Tibial nerve (tissue), 4 donors: ENCODE data around the gene CAND1. TPM values are rescaled to one million over a fixed set of nuclear protein-coding genes. Genes with fewer than 3 reads are reported as not detected.

Source experiments
- DNase-seq, 2 donors: peaks; one replicate each; pipeline ENCODE4 v3.0.0-alpha.2; 2019; ENCODE audit warnings: low spot score in 2 of 2
- H3K27ac ChIP-seq, 4 donors: fragments of 200-600 bp; sonication (generic) in 3 of 4; one replicate each; pipeline ENCODE4 v1.5.1; 2017 to 2019; ENCODE audit warnings: mild to moderate bottlenecking in 1 of 4
- H3K27me3 ChIP-seq, 2 donors: fragments of 200-600 bp; sonication (generic) in 1 of 2; one replicate each; pipeline versions ENCODE4 v1.5.1 to v1.6.0; 2017 to 2019
- H3K36me3 ChIP-seq, 3 donors: fragments of 200-600 bp; sonication (generic); one replicate each; pipeline ENCODE4 v1.5.1; 2018 to 2019
- H3K4me1 ChIP-seq, 4 donors: fragments of 200-600 bp; sonication (generic) in 3 of 4; one replicate each; pipeline ENCODE4 v1.5.1; 2017 to 2019
- H3K4me3 ChIP-seq, 4 donors: fragments of 200-600 bp; sonication (generic) in 3 of 4; one replicate each; pipeline ENCODE4 v1.5.1; 2017 to 2019; ENCODE audit warnings: mild to moderate bottlenecking in 1 of 4, moderate library complexity in 1 of 4
- H3K9me3 ChIP-seq, 4 donors: fragments of 200-600 bp; sonication (generic) in 3 of 4; one replicate each; pipeline ENCODE4 v1.5.1; 2017 to 2019
- CTCF ChIP-seq, 5 experiments: fragments of 200-600 bp in 3 of 5; fragments of 450-650 bp in 2 of 5; sonication (generic) in 3 of 5; IDR thresholded peaks; one replicate each; pipeline ENCODE4 v1.5.1; 2016 to 2019; ENCODE audit warnings: antibody characterized with exemption in 5 of 5, mild to moderate bottlenecking in 3 of 5, moderate library complexity in 2 of 5
- EP300 ChIP-seq, 2 donors: sonication (generic); formaldehyde crosslinking; IDR thresholded peaks; one replicate each; pipeline ENCODE4 v1.6.1; 2017; ENCODE audit warnings: antibody characterized with exemption in 2 of 2, mild to moderate bottlenecking in 1 of 2
- POLR2A ChIP-seq, 2 donors: fragments of 450-650 bp; IDR thresholded peaks; one replicate each; pipeline ENCODE4 v1.6.1; 2017; ENCODE audit warnings: antibody characterized with exemption in 2 of 2, mild to moderate bottlenecking in 2 of 2, moderate library complexity in 2 of 2
- WGBS, 2 donors: methylation state at CpG; one replicate each; pipeline ENCODE4 v1.1.5; 2018; 5-methylcytosine and 5-hydroxymethylcytosine counted together
- total RNA-seq, 4 donors: library from RNA; depleted of rRNA; stranded (reverse); fragments of >200 nt; gene quantifications; one replicate each; pipeline ENCODE4 v1.1.0, GENCODE V29; 2016

The CAND1 gene
- total RNA-seq, 4 donors from 2014 or later: 67.2 to 105 (median 72.9) TPM

GRCh38 chr12:67320614-67321295 is 51.6 kb downstream of the CAND1 start:
- Histone ChIP-seq H3K36me3 (peaks cover 0 to 54% (median 0%) of the 10 kb centered on the region in 3 donors), H3K9me3 (no peaks in the 10 kb centered on the region), H3K27ac (no peak overlapping the region), H3K27me3 (no peaks in the 10 kb centered on the region), H3K4me3 (no peak overlapping the region), H3K4me1 (no peaks in the 10 kb centered on the region)
- DNase-seq: no peak
- TF ChIP-seq POLR2A (IDR thresholded peaks at IDR 0.05) (no peak), EP300 (IDR thresholded peaks at IDR 0.05) (no peak), CTCF (IDR thresholded peaks at IDR 0.05) (no peak)
- WGBS, 2 donors: 85 to 86% methylated on average over 3 of the region's 3 CpGs

GRCh38 chr12:67322580-67322979 is 53.4 kb downstream of the CAND1 start:
- Histone ChIP-seq H3K36me3 (peaks cover 0 to 44% (median 0%) of the 10 kb centered on the region in 3 donors), H3K9me3 (no peaks in the 10 kb centered on the region), H3K27me3 (no peaks in the 10 kb centered on the region), H3K4me3 (no peak overlapping the region), H3K27ac (no peak overlapping the region), H3K4me1 (no peaks in the 10 kb centered on the region)
- TF ChIP-seq EP300 (IDR thresholded peaks at IDR 0.05) (no peak), POLR2A (IDR thresholded peaks at IDR 0.05) (no peak), CTCF (IDR thresholded peaks at IDR 0.05) (no peak)
- WGBS, 2 donors: 83 to 94% methylated on average over 11 to 12 of the region's 12 CpGs
- DNase-seq: no peak

GRCh38 chr12:67323007-67323406 is 53.8 kb downstream of the CAND1 start:
- WGBS, 2 donors: 90 to 94% methylated on average over 3 of the region's 3 CpGs
- TF ChIP-seq CTCF (IDR thresholded peaks at IDR 0.05) (no peak), EP300 (IDR thresholded peaks at IDR 0.05) (no peak), POLR2A (IDR thresholded peaks at IDR 0.05) (no peak)
- DNase-seq: no peak

GRCh38 chr12:67326637-67327036 is 57.5 kb downstream of the CAND1 start:
- H3K4me1 ChIP-seq: no peaks in the 10 kb centered on the region
- H3K36me3 ChIP-seq: peaks cover 0 to 11% (median 0%) of the 10 kb centered on the region in 3 donors
- TF ChIP-seq EP300 (IDR thresholded peaks at IDR 0.05) (no peak), CTCF (IDR thresholded peaks at IDR 0.05) (no peak), POLR2A (IDR thresholded peaks at IDR 0.05) (no peak)
- no peaks in the 10 kb centered on the region for H3K27me3 ChIP-seq
- no peak overlapping the region for H3K27ac ChIP-seq
- no peak for DNase-seq
- H3K4me3 ChIP-seq: no peak overlapping the region
- no peaks in the 10 kb centered on the region for H3K9me3 ChIP-seq

More at GRCh38 chr12:67323007-67323406, 53.8 kb downstream of the CAND1 start:
- H3K36me3 ChIP-seq: peaks cover 0 to 42% (median 0%) of the 10 kb centered on the region in 3 donors
- no peak overlapping the region for H3K4me3 ChIP-seq
- no peaks in the 10 kb centered on the region for H3K4me1 ChIP-seq
- H3K27ac ChIP-seq: no peak overlapping the region
- no peaks in the 10 kb centered on the region for H3K27me3 ChIP-seq
- no peaks in the 10 kb centered on the region for H3K9me3 ChIP-seq

- Histone ChIP-seq H3K27ac (no peak overlapping the region), H3K9me3 (no peaks in the 10 kb centered on the region), H3K36me3 (peaks cover 0 to 4% (median 0%) of the 10 kb centered on the region in 3 donors), H3K4me3 (no peak overlapping the region), H3K4me1 (no peaks in the 10 kb centered on the region), H3K27me3 (no peaks in the 10 kb centered on the region)
- no peak for DNase-seq
- TF ChIP-seq EP300 (IDR thresholded peaks at IDR 0.05) (no peak), POLR2A (IDR thresholded peaks at IDR 0.05) (no peak), CTCF (IDR thresholded peaks at IDR 0.05) (no peak)
- 75 to 82% methylated on average over 2 of the region's 2 CpGs for WGBS, 2 donors
Observed at GRCh38 chr12:67327466-67327865, 58.3 kb downstream of the CAND1 start.
